Uterus (tissue), 4 donors: ENCODE measurements around the gene COL5A2. TPM values are rescaled to one million over a fixed set of nuclear protein-coding genes. Genes with fewer than 3 reads are reported as not detected.

Experiments used
- DNase-seq, 2 donors: peaks; one replicate each; pipeline ENCODE4 v3.0.0-alpha.2; 2019 to 2020
- H3K27ac ChIP-seq, 2 donors: fragments of 200-600 bp; sonication (generic); 1 replicate in 1 of 2; 2 replicates in 1 of 2; pipeline ENCODE4 v1.5.1; 2016 to 2018
- H3K27me3 ChIP-seq, 2 donors: fragments of 200-600 bp; sonication (generic); one replicate each; pipeline ENCODE4 v1.5.1; 2018 to 2019; ENCODE audit warnings: control low read depth in 1 of 2
- H3K36me3 ChIP-seq, 2 donors: fragments of 200-600 bp; sonication (generic); one replicate each; pipeline ENCODE4 v1.5.1; 2019; ENCODE audit warnings: control low read depth in 1 of 2
- H3K4me1 ChIP-seq, 2 donors: fragments of 200-600 bp; sonication (generic); one replicate each; pipeline ENCODE4 v1.5.1; 2018 to 2019; ENCODE audit warnings: control low read depth in 1 of 2
- H3K4me3 ChIP-seq, 2 donors: fragments of 200-600 bp; sonication (generic); 1 replicate in 1 of 2; 2 replicates in 1 of 2; pipeline ENCODE4 v1.5.1; 2018 to 2019; ENCODE audit warnings: mild to moderate bottlenecking in 1 of 2
- H3K9me3 ChIP-seq, 2 donors: fragments of 200-600 bp; sonication (generic); one replicate each; pipeline ENCODE4 v1.5.1; 2019; ENCODE audit warnings: control low read depth in 1 of 2
- POLR2A ChIP-seq, 2 donors: fragments of 450-650 bp; IDR thresholded peaks; one replicate each; pipeline ENCODE4 v1.6.1; 2016; ENCODE audit warnings: antibody characterized with exemption in 2 of 2, mild to moderate bottlenecking in 1 of 2, moderate library complexity in 1 of 2
- intact Hi-C: fragments of 100-400 bp; cut with DNase I; formaldehyde crosslinking; loops from one replicate; pipeline ENCODE4 v1.15.1; 2023; ENCODE audit warnings: low total_unique reads
- total RNA-seq, 4 donors: library from RNA; depleted of rRNA in 3 of 4; stranded (reverse); fragments of >200 nt in 3 of 4; gene quantifications; one replicate each; pipeline versions ENCODE4 v1.1.0 to v1.2.4, GENCODE V29; 2014 to 2023
- TF ChIP-seq, protein P1 (sequence below), 4 experiments: fragments of 200-600 bp in 2 of 4; fragments of 450-650 bp in 2 of 4; sonication (generic) in 2 of 4; IDR thresholded peaks; one replicate each; pipeline ENCODE4 v1.5.1; 2016 to 2019; ENCODE audit warnings: antibody characterized with exemption in 4 of 4, mild to moderate bottlenecking in 2 of 4, moderate library complexity in 1 of 4
- donor health status: DM: yes; HTN: yes; CAD: no.

The COL5A2 gene
- total RNA-seq, 4 donors from 2014 or later = 15.0 to 908 (median 33.3) TPM

DNA sequence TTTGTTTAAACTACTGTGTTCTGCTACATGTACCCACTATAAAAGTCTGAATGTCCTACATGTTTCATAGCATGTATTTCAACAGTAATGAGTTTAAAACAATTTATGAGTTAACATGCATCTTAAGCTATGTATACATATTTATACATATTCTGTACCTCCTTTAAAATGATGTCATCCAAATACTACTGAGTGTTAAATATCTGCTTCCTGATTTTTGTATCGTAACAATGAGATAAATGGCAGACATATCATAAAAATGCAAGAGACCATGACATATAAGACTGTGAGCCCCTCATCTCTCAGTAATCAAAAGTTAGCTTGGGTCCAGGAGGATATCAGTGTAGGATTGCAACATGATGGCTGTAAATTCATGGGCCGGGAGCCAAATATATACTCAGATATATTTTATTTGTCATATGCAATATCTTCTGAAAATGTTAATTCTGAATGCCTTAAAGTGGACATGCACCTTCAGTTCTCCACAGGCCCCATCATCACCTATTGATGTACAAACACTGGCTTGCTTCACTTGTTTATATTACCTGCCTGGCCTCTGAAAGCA lies 3.6 kb downstream of the COL5A2 start:
- DNase-seq = no peak
- H3K27me3 ChIP-seq = no peaks in the 10 kb centered on the region
- no peaks in the 10 kb centered on the region for H3K36me3 ChIP-seq
- peak overlapping the region in 1 of 2 donors; percentile 49 for H3K4me3 ChIP-seq
- TF ChIP-seq POLR2A (IDR thresholded peaks at IDR 0.05) = no peak
- TF ChIP-seq, protein P1, sequence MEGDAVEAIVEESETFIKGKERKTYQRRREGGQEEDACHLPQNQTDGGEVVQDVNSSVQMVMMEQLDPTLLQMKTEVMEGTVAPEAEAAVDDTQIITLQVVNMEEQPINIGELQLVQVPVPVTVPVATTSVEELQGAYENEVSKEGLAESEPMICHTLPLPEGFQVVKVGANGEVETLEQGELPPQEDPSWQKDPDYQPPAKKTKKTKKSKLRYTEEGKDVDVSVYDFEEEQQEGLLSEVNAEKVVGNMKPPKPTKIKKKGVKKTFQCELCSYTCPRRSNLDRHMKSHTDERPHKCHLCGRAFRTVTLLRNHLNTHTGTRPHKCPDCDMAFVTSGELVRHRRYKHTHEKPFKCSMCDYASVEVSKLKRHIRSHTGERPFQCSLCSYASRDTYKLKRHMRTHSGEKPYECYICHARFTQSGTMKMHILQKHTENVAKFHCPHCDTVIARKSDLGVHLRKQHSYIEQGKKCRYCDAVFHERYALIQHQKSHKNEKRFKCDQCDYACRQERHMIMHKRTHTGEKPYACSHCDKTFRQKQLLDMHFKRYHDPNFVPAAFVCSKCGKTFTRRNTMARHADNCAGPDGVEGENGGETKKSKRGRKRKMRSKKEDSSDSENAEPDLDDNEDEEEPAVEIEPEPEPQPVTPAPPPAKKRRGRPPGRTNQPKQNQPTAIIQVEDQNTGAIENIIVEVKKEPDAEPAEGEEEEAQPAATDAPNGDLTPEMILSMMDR (IDR thresholded peaks at IDR 0.05) = no peak
- no peaks in the 10 kb centered on the region for H3K9me3 ChIP-seq
- intact Hi-C loops = loop anchor here (5.0 kb wide), 1 partner anchor 39 kb away; no protein-coding TSS in a partner anchor
- peak overlapping the region in 1 of 2 donors; percentile 93 for H3K27ac ChIP-seq
- H3K4me1 ChIP-seq = no peaks in the 10 kb centered on the region

DNA sequence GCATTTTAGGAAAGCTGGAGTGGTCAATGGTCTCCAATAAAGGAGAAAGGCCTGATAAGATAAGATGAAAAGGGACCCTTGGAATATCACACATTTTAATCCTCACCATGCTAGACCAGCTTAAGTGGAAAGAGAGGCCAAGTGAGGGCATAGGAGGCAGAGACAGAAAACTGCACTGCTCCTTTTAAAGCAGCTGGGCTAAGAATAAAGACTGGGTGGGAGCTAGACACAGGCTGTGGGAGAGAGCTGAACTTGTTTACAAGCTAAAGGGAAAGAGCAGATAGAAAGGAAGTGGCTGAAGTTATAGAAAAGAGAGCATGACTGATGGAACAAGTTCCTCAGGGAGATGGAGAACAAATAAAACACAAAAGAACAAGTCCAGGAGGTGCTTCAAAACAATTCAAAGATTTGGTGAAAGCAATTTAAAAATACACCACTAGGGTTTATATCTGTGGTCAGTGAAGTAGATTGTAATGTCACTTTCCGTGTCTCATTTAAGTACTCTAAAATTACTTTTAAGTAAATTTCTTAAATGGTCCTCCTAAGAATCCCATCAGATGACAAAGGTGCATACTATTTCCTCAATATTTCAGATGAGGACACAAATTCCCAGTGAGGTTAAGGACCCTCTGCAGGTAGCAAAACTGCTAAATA lies 7.5 kb downstream of the COL5A2 start:
- peaks cover 0 to 6% of the 10 kb centered on the region in 2 donors for H3K4me1 ChIP-seq
- no peak for DNase-seq
- TF ChIP-seq POLR2A (IDR thresholded peaks at IDR 0.05) = no peak
- TF ChIP-seq, protein P1 (IDR thresholded peaks at IDR 0.05) = peak in 1 of 4 experiments; percentile 7
- H3K4me3 ChIP-seq = no peak overlapping the region
- H3K9me3 ChIP-seq = no peaks in the 10 kb centered on the region
- no peaks in the 10 kb centered on the region for H3K27me3 ChIP-seq
- intact Hi-C loops = no loop called here
- no peaks in the 10 kb centered on the region for H3K36me3 ChIP-seq
- peak overlapping the region; percentile 7 to 56 for H3K27ac ChIP-seq

DNA sequence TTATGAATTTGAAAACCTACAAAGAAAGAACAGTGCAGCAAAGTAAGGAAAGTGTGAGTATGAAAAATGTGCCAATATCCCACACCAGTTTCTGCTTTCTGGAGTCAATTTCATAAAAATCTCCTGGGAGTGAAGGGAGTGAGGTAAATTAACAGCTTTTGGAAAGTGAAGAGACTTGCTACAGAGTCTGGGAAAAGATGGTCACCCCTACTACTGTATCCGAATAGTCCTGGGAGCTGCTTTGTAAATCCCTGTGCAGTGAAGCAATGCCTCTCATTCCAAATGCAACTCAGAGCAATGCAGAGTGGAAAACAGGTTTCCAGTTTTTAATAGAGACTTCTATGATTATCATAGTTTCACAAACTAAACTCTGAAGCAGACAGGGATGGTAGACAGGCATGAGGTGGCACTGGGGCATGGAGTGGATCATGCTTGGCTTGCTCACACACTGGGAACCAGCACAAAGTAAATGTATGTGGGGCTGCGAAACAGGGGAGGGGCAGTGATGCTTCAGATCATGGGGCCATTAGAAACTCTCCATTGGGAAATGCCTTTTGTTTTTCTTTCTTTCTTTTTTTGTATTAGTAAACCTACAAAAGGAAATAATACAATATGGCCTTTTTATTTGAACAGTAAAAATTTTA lies 10.6 kb downstream of the COL5A2 start:
- Histone ChIP-seq H3K4me1 (peaks cover 0 to 9% of the 10 kb centered on the region in 2 donors), H3K9me3 (no peaks in the 10 kb centered on the region), H3K27ac (peak overlapping the region in 1 of 2 donors; percentile 31), H3K36me3 (no peaks in the 10 kb centered on the region), H3K4me3 (no peak overlapping the region), H3K27me3 (no peaks in the 10 kb centered on the region)
- TF ChIP-seq, protein P1 (IDR thresholded peaks at IDR 0.05) = no peak
- no peak for TF ChIP-seq POLR2A (IDR thresholded peaks at IDR 0.05)
- no peak for DNase-seq
- intact Hi-C loops = no loop called here

DNA sequence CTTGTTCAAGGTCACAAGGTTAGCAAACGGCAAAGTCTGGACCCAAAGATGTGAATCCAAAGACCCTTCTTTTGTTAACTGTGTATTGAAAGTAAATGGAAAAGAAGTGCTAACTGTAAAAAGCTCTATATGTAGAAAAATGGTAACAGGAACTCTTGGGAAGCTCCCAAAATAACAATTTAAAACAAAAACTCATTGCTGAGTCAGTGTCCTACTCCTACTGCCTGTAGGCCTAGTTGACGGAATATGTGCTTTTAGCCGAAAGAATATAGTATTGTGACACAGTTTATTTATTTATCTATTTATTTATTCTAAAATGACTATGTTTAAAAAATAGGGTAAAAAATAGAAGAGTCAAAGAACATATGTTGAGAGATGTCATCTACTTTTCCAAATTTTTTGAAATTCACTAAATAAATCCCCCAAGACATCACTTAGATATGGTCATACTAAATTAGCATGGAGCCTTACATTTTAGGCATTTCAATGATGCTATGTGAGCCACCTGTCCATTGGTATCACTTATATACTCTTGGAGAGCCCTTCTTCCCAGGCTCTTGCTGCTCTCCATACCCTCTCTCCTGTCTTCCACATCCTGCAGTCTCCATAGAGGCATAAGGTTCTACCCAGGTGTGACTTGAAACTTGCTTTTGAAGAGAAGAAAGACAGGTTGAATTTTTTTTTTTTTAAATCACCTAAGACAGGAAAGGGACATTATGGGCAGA lies 13.7 kb downstream of the COL5A2 start:
- TF ChIP-seq POLR2A (IDR thresholded peaks at IDR 0.05) = no peak
- TF ChIP-seq, protein P1 (IDR thresholded peaks at IDR 0.05) = no peak
- Histone ChIP-seq H3K4me1 (peaks cover 0 to 9% of the 10 kb centered on the region in 2 donors), H3K27me3 (no peaks in the 10 kb centered on the region), H3K36me3 (no peaks in the 10 kb centered on the region), H3K9me3 (no peaks in the 10 kb centered on the region), H3K4me3 (no peak overlapping the region), H3K27ac (peak overlapping the region; percentile 37 to 50)
- DNase-seq = no peak
- intact Hi-C loops = no loop called here
